Measurements from ENCODE around the gene HTR2C. TPM values are rescaled to one million over a fixed set of nuclear protein-coding genes. Genes with fewer than 3 reads are reported as not detected.
"Not testable (repeated sequence)": the region's sequence is repeated elsewhere in the genome, so short reads cannot be mapped to it uniquely, and the experiment has no call there.

HTR2C gene
- total RNA-seq, 1 donor from 2014 or later = 0.07 TPM

DNA sequence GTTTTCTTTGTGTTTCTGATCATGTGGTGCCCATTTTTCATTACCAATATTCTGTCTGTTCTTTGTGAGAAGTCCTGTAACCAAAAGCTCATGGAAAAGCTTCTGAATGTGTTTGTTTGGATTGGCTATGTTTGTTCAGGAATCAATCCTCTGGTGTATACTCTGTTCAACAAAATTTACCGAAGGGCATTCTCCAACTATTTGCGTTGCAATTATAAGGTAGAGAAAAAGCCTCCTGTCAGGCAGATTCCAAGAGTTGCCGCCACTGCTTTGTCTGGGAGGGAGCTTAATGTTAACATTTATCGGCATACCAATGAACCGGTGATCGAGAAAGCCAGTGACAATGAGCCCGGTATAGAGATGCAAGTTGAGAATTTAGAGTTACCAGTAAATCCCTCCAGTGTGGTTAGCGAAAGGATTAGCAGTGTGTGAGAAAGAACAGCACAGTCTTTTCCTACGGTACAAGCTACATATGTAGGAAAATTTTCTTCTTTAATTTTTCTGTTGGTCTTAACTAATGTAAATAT, 323.2 kb downstream of the HTR2C start:
- TF ChIP-seq, protein P1, sequence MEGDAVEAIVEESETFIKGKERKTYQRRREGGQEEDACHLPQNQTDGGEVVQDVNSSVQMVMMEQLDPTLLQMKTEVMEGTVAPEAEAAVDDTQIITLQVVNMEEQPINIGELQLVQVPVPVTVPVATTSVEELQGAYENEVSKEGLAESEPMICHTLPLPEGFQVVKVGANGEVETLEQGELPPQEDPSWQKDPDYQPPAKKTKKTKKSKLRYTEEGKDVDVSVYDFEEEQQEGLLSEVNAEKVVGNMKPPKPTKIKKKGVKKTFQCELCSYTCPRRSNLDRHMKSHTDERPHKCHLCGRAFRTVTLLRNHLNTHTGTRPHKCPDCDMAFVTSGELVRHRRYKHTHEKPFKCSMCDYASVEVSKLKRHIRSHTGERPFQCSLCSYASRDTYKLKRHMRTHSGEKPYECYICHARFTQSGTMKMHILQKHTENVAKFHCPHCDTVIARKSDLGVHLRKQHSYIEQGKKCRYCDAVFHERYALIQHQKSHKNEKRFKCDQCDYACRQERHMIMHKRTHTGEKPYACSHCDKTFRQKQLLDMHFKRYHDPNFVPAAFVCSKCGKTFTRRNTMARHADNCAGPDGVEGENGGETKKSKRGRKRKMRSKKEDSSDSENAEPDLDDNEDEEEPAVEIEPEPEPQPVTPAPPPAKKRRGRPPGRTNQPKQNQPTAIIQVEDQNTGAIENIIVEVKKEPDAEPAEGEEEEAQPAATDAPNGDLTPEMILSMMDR (IDR thresholded peaks at IDR 0.05; ENCODE audit: unreplicated experiment) = no peak
- Mint-ChIP-seq H3K4me1 (ENCODE audit: low read depth) (peaks cover 15% of the 10 kb centered on the region), H3K27ac (peak overlapping the region; percentile 15), H3K4me3 (ENCODE audit: low read depth) (no peak overlapping the region), H3K27me3 (peaks cover 3% of the 10 kb centered on the region), H3K9me3 (ENCODE audit: low read depth) (peaks cover 3% of the 10 kb centered on the region), H3K36me3 (ENCODE audit: insufficient read depth) (no peaks in the 10 kb centered on the region)
- no peak for DNase-seq (ENCODE audit: low spot score, unreplicated experiment)

GRCh38 chrX:114924423-114924822, 340.5 kb downstream of the HTR2C start:
- Mint-ChIP-seq H3K9me3 (ENCODE audit: low read depth) (peaks cover 13% of the 10 kb centered on the region), H3K4me1 (ENCODE audit: low read depth) (peaks cover 11% of the 10 kb centered on the region), H3K27me3 (no peaks in the 10 kb centered on the region), H3K27ac (peak overlapping the region; percentile 79), H3K4me3 (ENCODE audit: low read depth) (no peak overlapping the region), H3K36me3 (ENCODE audit: insufficient read depth) (no peaks in the 10 kb centered on the region)
- TF ChIP-seq, protein P1 (IDR thresholded peaks at IDR 0.05; ENCODE audit: unreplicated experiment) = no peak
- DNase-seq (ENCODE audit: low spot score, unreplicated experiment) = no peak

GRCh38 chrX:114924856-114925255, 341.0 kb downstream of the HTR2C start:
- Mint-ChIP-seq H3K9me3 (ENCODE audit: low read depth) (peaks cover 13% of the 10 kb centered on the region), H3K4me1 (ENCODE audit: low read depth) (peaks cover 11% of the 10 kb centered on the region), H3K4me3 (ENCODE audit: low read depth) (no peak overlapping the region), H3K27ac (peak overlapping the region; percentile 79), H3K36me3 (ENCODE audit: insufficient read depth) (no peaks in the 10 kb centered on the region), H3K27me3 (no peaks in the 10 kb centered on the region)
- no peak for DNase-seq (ENCODE audit: low spot score, unreplicated experiment)
- TF ChIP-seq, protein P1 (IDR thresholded peaks at IDR 0.05; ENCODE audit: unreplicated experiment) = no peak

DNA sequence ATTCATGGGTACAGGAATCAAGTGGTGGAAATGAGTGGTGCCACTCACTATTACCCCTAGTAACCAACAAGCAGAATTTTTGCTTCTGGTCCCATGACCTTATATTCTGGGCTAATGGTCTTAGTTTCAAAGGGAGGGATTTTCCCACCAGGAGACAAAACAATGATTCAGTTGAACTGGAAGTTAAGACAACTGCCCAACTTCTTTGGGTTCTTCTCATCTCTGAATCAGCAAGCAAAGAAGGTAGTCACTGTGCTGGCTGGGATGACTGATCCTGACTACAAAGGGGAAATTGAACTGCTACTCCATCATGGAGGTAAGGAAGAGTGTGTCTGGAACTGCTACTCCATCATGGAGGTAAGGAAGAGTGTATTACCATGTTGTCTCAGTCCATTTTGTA, 346.3 kb downstream of the HTR2C start:
- Mint-ChIP-seq H3K36me3 (ENCODE audit: insufficient read depth) (peaks cover 2% of the 10 kb centered on the region), H3K27me3 (no peaks in the 10 kb centered on the region)
- TF ChIP-seq, protein P1 (IDR thresholded peaks at IDR 0.05; ENCODE audit: unreplicated experiment) = no peak

GRCh38 chrX:114932550-114932949, 348.7 kb downstream of the HTR2C start:
- Mint-ChIP-seq H3K9me3 (ENCODE audit: low read depth) (peaks cover 31% of the 10 kb centered on the region), H3K27me3 (no peaks in the 10 kb centered on the region), H3K4me1 (ENCODE audit: low read depth) (no peaks in the 10 kb centered on the region), H3K27ac (no peak overlapping the region), H3K36me3 (ENCODE audit: insufficient read depth) (peaks cover 2% of the 10 kb centered on the region), H3K4me3 (ENCODE audit: low read depth) (no peak overlapping the region)
- TF ChIP-seq, protein P1 (IDR thresholded peaks at IDR 0.05; ENCODE audit: unreplicated experiment) = no peak
- DNase-seq (ENCODE audit: low spot score, unreplicated experiment) = no peak

More for the DNA sequence above, 346.3 kb downstream of the HTR2C start:
- Mint-ChIP-seq H3K9me3 (ENCODE audit: low read depth) (peaks cover 28% of the 10 kb centered on the region), H3K27ac (no peak overlapping the region), H3K4me1 (ENCODE audit: low read depth) (peaks cover 2% of the 10 kb centered on the region), H3K4me3 (ENCODE audit: low read depth) (no peak overlapping the region)
- no peak for DNase-seq (ENCODE audit: low spot score, unreplicated experiment)

GRCh38 chrX:114933291-114933690, 349.4 kb downstream of the HTR2C start:
- H3K9me3 Mint-ChIP-seq (ENCODE audit: low read depth) = peaks cover 28% of the 10 kb centered on the region
- not testable (repeated sequence) for H3K27me3 Mint-ChIP-seq

DNA sequence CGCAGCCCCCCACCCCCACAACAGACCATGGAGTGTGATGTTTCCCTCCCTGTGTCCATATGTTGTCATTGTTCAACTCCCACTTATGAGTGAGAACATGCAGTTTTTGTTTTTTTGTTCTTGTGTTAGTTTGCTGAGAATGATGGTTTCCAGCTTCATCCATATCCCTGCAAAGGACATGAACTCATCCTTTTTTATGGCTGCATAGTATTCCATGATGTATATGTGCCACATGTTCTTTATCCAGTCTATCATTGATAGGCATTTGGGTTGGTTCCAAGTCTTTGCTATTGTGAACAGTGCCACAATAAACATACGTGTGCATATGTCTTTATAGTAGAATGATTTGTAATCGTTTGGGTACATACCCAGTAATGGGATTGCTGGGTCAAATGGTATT, 353.2 kb downstream of the HTR2C start:
- H3K4me3 Mint-ChIP-seq (ENCODE audit: low read depth); DNase-seq (ENCODE audit: low spot score, unreplicated experiment); H3K27ac Mint-ChIP-seq: not testable (repeated sequence)

More at GRCh38 chrX:114933291-114933690, 349.4 kb downstream of the HTR2C start:
- not testable (repeated sequence) for DNase-seq (ENCODE audit: low spot score, unreplicated experiment); H3K36me3 Mint-ChIP-seq (ENCODE audit: insufficient read depth); H3K27ac Mint-ChIP-seq; H3K4me3 Mint-ChIP-seq (ENCODE audit: low read depth); H3K4me1 Mint-ChIP-seq (ENCODE audit: low read depth)

More for the DNA sequence above, 353.2 kb downstream of the HTR2C start:
- H3K36me3 Mint-ChIP-seq (ENCODE audit: insufficient read depth); H3K27me3 Mint-ChIP-seq; H3K4me1 Mint-ChIP-seq (ENCODE audit: low read depth): not testable (repeated sequence)
- H3K9me3 Mint-ChIP-seq (ENCODE audit: low read depth) = peaks cover 16% of the 10 kb centered on the region

Data from progenitor cell of endocrine pancreas (in vitro differentiated cells).